ENCODE data around the gene CAPN15.
"Not testable (repeated sequence)": the region's sequence is repeated elsewhere in the genome, so short reads cannot be mapped to it uniquely, and the experiment has no call there.

GRCh38 chr16:597655-598054 lies 70.1 kb downstream of the CAPN15 start:
- TF ChIP-seq POLR2A, POLR2AphosphoS5 (IDR thresholded peaks at IDR 0.05; ENCODE audit: low read depth, low read length): not testable (repeated sequence)
